NCI-H345 treated with DMSO at 0.1 percent for 48 hours (cell line): Measurements from ENCODE around the gene NCOA3.

Experiments used
- DNase-seq: peaks from one replicate; lab custom pipeline; 2025; ENCODE audit not compliant: unreplicated experiment; lab: John Stamatoyannopoulos, UW

Gene NCOA3

DNA sequence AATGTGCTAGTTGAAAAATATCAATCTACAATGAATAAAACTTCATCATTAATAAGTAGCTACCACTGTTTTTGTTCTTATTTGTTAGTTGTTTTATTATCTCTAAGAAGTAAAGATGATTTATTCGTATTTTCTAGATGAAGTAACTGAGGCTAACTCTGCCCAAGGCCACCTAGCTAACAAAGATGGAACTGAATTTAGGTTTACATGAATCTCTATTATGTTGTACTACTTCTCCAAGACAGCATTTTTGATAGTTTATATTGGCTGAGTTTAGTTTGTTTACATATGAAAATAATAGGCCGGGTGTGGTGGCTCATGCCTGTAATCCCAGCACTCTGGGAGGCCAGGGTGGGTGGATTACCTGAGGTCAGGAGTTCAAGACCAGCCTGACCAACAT is 121.5 kb downstream of the NCOA3 start:
- DNase-seq: no peak

DNA sequence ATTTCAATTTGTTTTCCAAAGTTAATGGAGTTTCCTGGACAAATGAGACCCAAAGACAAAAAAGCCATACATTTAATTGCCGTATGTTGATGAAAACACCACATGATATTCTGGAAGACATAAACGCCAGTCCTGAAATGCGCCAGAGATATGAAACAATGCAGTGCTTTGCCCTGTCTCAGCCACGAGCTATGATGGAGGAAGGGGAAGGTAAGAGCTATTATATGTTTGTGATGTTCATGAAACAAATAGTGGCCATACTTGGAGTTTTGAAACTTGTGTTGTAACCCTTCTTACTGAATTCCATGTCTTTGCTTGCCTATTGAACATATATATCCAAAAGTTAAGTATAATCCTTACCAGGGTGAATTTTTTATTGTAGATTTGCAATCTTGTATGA is 125.9 kb downstream of the NCOA3 start:
- DNase-seq: no peak

DNA sequence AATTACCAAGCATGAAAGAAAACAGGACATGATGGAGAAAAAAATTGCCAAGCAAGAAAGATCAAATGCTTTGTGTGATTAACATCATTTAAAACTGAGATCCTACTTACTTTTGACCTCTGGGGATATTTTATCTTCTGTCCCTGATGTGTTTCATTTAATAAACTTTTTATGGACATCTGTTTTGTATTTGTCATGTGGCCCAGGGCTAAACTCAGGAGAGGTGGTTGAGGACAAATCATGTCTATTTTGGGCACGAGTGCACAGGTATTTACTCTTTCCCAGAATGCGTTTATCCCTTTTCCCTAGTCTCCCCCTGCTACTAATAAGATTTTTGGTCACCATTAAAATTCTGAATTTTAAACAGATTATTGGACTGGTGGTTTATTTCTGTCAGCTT is 128.2 kb downstream of the NCOA3 start:
- DNase-seq: no peak

- no peak for DNase-seq
Measured at GRCh38 chr20:47631078-47631477, 129.4 kb downstream of the NCOA3 start.

GRCh38 chr20:47635256-47635655 is 133.6 kb downstream of the NCOA3 start:
- no peak for DNase-seq

DNA sequence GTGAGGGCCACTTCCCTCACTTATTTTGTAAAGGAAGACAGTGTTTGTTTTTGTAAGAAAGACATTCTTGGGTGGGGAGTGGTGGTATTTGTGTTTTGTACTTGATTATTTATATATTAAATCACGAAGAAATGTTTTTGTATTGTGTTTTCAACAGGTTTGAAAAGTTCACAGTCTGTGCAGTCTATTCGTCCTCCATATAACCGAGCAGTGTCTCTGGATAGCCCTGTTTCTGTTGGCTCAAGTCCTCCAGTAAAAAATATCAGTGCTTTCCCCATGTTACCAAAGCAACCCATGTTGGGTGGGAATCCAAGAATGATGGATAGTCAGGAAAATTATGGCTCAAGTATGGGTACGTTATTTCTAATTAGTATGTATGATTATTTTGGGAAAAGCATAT is 137.2 kb downstream of the NCOA3 start:
- no peak for DNase-seq

DNA sequence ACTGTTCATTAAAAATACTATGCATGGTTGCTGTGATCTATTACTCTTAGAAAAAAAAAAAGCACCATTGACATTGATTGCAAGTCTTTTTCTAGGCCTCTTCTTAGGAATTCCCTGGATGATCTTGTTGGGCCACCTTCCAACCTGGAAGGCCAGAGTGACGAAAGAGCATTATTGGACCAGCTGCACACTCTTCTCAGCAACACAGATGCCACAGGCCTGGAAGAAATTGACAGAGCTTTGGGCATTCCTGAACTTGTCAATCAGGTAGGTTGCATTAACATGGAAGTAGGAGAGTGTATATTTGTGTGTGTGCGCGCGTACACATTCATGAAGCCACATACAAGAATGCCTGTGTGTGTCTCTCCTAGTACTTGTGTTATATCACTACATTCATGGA is 140.4 kb downstream of the NCOA3 start:
- DNase-seq: no peak

GRCh38 chr20:47642624-47643023 is 140.9 kb downstream of the NCOA3 start:
- DNase-seq: no peak

DNA sequence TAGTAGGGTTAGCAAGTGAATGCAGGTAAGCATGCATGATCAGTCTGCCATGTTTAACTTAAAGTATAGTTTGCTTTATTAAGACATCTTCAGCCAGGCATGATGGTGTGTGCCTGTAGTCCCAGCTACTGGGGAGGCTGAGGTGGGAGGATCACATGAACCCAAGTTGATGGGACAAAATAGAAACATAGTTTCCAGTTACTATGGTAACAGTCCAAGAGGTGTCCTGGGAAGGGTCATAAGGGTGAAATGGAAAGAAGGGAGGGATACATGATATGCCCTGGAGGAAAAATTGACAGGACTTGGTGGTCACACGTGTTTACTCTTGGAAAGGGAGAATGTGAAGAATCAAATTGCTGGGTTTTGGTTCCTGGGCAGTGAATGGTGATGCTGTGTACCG is 143.9 kb downstream of the NCOA3 start:
- no peak for DNase-seq

GRCh38 chr20:47647994-47648393 is 146.3 kb downstream of the NCOA3 start:
- DNase-seq: no peak

- DNase-seq: no peak
Measured at GRCh38 chr20:47648943-47649342, 147.3 kb downstream of the NCOA3 start.

DNA sequence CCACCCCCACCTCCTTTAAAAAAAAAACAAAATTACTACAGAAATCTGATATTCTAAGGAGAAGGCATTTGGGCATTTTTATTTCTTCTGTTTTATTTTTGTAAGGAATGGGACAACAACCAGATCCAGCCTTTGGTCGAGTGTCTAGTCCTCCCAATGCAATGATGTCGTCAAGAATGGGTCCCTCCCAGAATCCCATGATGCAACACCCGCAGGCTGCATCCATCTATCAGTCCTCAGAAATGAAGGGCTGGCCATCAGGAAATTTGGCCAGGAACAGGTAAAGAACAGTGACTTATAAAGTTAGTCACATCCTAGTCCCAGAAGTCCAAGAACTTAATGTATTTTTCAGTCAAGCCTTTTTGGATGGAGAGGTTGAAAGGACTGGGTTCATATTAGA is 150.6 kb downstream of the NCOA3 start:
- no peak for DNase-seq

DNA sequence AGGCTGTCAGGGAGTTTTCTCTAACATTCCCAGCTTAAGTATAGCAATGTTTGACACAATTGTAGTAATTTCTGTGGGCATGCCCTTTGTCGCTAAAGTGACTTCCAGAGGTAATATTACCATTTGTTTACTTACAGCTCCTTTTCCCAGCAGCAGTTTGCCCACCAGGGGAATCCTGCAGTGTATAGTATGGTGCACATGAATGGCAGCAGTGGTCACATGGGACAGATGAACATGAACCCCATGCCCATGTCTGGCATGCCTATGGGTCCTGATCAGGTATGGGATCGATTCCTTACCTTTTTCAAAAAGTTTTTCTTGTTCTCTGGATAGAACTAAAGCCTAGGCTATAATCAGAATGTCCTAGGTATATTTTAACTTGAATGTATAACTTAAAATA is 151.1 kb downstream of the NCOA3 start:
- DNase-seq: no peak

- DNase-seq: no peak
Measured at GRCh38 chr20:47653869-47654268, 152.2 kb downstream of the NCOA3 start.

GRCh38 chr20:47654370-47654769 is 152.7 kb downstream of the NCOA3 start:
- no peak for DNase-seq

DNA sequence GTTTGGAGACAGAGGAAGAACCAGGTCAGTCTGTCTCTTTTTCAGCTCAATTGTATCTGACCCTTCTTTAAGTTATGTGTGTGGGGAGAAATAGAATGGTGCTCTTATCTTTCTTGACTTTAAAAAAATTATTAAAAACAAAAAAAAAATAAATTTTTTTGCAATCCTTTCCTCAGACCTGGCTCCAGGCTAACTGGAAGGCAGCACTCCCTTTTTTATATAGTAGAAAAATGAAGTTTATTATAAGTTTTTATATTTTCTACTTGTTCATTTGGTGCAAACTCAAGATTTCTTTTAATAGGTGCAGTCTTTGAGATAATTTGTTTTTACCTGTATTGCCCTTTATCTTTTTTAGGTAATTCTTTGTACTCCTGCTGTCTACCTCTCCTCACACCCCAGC is 153.9 kb downstream of the NCOA3 start:
- no peak for DNase-seq

DNA sequence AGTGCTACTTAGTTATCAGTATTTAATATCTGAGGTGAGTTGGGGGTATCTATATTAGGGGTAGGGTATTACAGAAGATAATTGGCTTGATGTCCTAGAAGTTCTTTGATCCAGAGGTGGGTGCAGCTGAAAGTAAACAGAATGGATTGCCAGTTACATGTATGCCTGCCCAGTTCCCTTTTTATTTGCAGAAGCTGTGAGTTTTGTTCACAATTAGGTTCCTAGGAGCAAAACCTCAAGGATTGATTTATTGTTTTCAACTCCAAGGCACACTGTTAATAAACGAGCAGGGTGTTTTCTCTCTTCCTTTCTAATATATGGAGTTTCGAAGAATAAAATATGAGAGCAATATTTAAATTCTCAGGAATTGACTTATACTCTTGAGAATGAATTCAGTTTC is 154.6 kb downstream of the NCOA3 start:
- DNase-seq: no peak

GRCh38 chr20:47659904-47660601 is 158.4 kb downstream of the NCOA3 start:
- DNase-seq: no peak

DNA sequence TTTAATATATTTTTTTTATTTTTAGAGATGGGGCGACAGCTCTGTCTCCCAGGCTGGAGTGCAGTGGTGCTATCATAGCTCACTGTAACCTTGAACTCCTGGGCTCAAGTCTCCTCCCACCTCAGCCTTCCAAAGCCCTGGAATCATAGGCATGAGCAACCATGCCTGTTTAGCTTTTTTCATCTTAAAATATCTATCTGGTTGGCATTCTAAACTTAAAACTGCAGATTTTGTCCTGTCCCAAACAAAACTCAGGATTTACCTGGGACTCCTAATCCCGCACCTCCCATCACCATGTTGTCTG is 158.9 kb downstream of the NCOA3 start:
- DNase-seq: no peak

- no peak for DNase-seq
Measured at GRCh38 chr20:47660983-47661700, 159.5 kb downstream of the NCOA3 start.

DNA sequence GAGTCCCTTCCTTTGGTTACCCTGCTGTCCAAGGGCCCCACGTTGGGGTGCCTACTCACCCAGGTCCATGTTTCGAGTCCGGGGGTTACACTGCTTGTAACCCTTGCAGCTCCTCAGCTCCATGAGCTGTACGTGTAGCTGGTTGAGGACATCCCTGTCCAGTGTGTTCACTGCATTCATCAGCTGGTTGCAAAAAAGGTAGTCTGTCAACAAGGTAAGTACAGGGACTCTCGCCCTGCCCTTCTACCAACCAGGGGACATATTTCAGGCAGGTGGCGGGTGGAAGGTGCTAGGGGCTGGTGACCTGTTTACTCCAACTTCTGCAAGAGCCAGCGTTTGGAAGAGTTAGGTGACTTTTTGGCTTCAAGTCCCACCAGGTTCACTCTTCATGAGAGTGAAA is 160.0 kb downstream of the NCOA3 start:
- DNase-seq: no peak

- no peak for DNase-seq
Measured at GRCh38 chr20:47662483-47663353, 161.0 kb downstream of the NCOA3 start.
